Heart left ventricle (tissue), 13 donors: ENCODE measurements around the gene MAP4K5.

ENCODE experiments used
- POLR2A ChIP-seq, 2 donors: fragments of 450-650 bp; IDR thresholded peaks; one replicate each; pipeline ENCODE4 v1.6.1; 2017; ENCODE audit warnings: antibody characterized with exemption in 2 of 2, mild to moderate bottlenecking in 2 of 2, moderate library complexity in 2 of 2
- TF ChIP-seq, protein P1 (sequence below), 12 donors: fragments of 200-600 bp; sonication (generic) in 4 of 12; IDR thresholded peaks; one replicate each; pipeline versions ENCODE4 v1.5.0 to v1.8.0; 2018 to 2022; ENCODE audit warnings: antibody characterized with exemption in 12 of 12, mild to moderate bottlenecking in 5 of 12
- donor health status: ischemic (EF 13 %, LVEDD 7.1; RV severe dilation, severe dysfunction).
- donor health status: DM: no; HTN: yes; CAD: no.
- donor health status: DM: no; HTN: no; CAD: no.
- donor health status: ischemic (EF 25% LVEDD 6.9; RV normal size, moderate dysfunction).
- donor health status: ischemic (EF 25% LVEDD 5.7; RV mildly dilated, moderate dysfunction).
- donor health status: ischemic (EF 35%, LVEDD 5.7; RV mildly dilated, moderate dysfunction).
- donor health status: nonischemic (EF 11% LVEDD 7.7; RV severe dilation, severe dysfunction).
- donor health status: DM: yes; HTN: yes; CAD: no.
- donor health status: PGD.
- donor health status: ischemic (EF 29% LVEDD 5.4; RV normal size, mild dysfunction).
- donor health status: nonischemic (EF 23%, LVEDD 6.1; RV moderate dilation, normal function).

DNA sequence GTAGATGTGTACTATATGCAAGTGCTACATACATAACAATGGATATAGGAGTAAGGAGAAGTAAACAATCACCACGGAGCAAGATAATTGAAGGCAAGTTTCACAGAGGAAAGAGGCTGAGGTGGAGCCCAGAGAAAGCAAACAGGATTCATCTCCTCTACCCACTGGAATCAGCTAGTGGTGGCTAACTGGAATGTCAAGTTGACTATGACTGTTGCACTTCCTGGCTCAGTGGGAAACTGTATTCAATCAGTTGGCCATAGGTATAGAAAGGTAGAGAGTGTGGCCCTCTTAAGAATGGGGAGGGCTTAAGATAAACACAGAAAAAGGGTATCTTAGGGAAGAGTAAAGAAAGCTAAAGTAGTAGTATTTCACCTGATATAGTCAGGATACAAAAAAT is 62.4 kb downstream of the MAP4K5 start:
- TF ChIP-seq, protein P1, sequence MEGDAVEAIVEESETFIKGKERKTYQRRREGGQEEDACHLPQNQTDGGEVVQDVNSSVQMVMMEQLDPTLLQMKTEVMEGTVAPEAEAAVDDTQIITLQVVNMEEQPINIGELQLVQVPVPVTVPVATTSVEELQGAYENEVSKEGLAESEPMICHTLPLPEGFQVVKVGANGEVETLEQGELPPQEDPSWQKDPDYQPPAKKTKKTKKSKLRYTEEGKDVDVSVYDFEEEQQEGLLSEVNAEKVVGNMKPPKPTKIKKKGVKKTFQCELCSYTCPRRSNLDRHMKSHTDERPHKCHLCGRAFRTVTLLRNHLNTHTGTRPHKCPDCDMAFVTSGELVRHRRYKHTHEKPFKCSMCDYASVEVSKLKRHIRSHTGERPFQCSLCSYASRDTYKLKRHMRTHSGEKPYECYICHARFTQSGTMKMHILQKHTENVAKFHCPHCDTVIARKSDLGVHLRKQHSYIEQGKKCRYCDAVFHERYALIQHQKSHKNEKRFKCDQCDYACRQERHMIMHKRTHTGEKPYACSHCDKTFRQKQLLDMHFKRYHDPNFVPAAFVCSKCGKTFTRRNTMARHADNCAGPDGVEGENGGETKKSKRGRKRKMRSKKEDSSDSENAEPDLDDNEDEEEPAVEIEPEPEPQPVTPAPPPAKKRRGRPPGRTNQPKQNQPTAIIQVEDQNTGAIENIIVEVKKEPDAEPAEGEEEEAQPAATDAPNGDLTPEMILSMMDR (IDR thresholded peaks at IDR 0.05) = no peak
- no peak for TF ChIP-seq POLR2A (IDR thresholded peaks at IDR 0.05)
